GM19324 (cell line): ENCODE results near the gene VSTM4.

Source experiments
- ATAC-seq: cut with Tn5 transposase; IDR thresholded peaks from one replicate; pipeline ENCODE4 v1.9.1; 2021; ENCODE audit warnings: mild to moderate bottlenecking, moderate library complexity; ENCODE audit not compliant: unreplicated experiment, low FRiP score

Gene VSTM4

GRCh38 chr10:49075743-49076142 is 39.6 kb downstream of the VSTM4 start:
- no peak for ATAC-seq

- ATAC-seq: no peak
These were observed 40.3 kb downstream of the VSTM4 start for GRCh38 chr10:49074836-49075682.

GRCh38 chr10:49072166-49072885 is 43.0 kb downstream of the VSTM4 start:
- no peak for ATAC-seq

GRCh38 chr10:49071160-49071761 is 44.1 kb downstream of the VSTM4 start:
- no peak for ATAC-seq

GRCh38 chr10:49070701-49071100 is 44.6 kb downstream of the VSTM4 start:
- no peak for ATAC-seq

DNA sequence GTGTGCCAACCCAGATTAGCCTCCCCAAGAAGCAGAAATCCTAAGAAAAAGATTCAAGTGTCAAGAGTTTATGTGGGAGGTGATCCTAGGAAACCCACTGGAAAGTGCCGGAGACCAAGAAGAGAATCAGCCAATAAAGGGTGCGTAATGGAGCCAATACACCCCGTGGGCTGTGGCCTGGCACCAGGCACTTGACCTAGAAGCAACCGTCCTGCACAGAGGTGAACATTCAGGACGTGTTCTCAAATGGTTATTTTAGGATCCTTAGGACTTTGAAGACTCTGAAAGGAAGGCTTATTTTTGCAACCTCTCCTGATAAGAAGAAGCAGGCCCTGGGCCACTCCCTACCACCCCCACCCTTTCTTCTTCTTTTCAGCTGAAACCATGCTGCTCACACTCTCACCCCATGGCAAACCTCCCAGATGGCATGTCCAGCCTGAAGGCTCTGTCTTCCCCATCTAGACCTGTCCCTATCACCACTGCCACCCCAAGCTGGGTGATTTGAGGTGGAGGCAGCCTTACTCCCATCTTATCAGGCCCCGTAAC is 46.6 kb downstream of the VSTM4 start:
- ATAC-seq: no peak

GRCh38 chr10:49068209-49068608 is 47.1 kb downstream of the VSTM4 start:
- no peak for ATAC-seq

- ATAC-seq: no peak
These were observed 48.2 kb downstream of the VSTM4 start for GRCh38 chr10:49066944-49067730.

GRCh38 chr10:49062229-49062628 is 53.1 kb downstream of the VSTM4 start:
- no peak for ATAC-seq

- no peak for ATAC-seq
These were observed 53.7 kb downstream of the VSTM4 start for GRCh38 chr10:49061667-49062066.

GRCh38 chr10:49058463-49059255 is 56.7 kb downstream of the VSTM4 start:
- ATAC-seq: no peak

GRCh38 chr10:49057231-49057880 is 58.0 kb downstream of the VSTM4 start:
- no peak for ATAC-seq

GRCh38 chr10:49056356-49056755 is 59.0 kb downstream of the VSTM4 start:
- no peak for ATAC-seq

DNA sequence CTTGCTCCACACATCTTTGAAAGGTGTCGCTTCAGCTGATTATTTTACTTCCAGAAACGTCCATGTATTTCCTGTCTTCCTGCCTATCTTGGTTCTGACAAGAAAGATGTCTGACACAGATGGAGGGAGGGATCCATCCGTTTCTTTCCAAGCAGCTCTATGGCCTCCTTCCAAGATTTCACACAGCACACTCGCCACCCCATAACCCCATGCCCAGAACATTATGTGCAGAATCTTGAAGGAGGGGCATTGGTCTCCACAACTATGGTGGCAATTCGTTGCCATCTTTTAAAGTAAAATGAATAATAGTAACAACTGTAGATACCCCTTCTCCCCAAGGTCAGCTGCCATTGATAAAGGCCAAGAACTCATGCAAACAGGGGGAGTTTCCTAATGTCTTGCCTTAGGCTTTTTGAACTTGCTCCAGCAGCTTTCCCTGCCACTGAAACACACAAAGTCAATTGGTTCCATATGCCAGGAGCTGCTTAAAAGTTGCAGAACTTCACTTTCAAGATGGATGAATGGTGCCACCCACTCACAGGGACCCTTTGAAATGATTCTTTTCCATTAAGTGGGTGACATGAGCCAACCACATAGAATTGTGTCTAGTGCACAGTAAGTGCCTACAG is 60.0 kb downstream of the VSTM4 start:
- no peak for ATAC-seq

- ATAC-seq: no peak
These were observed 60.6 kb downstream of the VSTM4 start for GRCh38 chr10:49054753-49055152.

GRCh38 chr10:49053998-49054692 is 61.2 kb downstream of the VSTM4 start:
- no peak for ATAC-seq

DNA sequence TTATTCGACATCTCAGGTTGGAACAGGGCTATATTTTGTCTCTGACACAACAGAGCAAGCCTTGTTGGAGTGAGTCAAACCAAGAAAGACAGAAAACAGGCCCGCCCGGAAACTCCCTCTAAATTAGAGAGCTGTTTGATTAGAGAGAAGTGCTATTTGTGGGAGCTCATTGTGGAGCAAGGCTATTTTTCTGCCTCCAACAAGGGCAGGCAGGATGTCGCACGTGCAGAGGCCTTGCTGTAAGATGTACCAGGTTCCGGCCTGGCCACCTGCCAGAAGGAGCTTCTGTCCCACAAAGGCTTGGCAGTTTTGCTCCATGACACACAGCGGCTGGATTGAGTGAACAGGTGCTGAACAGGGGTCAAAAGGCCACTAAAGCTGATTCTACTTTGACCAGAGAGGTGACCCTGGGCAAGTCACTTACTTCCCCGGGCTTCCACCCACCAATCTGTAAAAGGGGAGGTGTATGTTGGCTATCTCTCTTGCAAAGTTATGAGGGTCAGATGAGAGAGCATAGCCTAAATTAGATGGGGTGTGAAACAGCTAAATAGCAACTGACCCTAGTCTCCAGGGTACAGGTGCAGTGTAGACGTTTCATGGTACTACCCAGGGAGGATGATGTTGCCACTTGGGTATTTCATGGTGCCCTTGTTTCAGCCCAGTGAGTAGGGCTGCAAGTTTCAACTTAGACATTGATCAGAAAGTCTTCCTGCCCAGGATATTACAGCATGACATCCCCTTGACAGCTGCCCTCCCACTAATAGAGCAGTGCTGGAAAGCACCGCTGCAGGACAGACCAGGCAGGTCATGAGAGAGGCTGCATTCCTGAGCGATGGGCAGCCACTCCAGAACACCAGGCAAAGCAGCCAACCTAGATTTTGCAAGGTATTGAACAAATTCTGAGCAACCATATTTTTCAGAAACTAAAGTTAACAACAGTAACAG is 62.0 kb downstream of the VSTM4 start:
- peak; percentile 51 for ATAC-seq
